Adipocyte (in vitro differentiated cells): ENCODE data around the gene ABCB9.

Source experiments
- DNase-seq: peaks from one replicate; pipeline ENCODE4 v3.0.0-alpha.2; 2015; ENCODE audit warnings: low read depth
- H3K27me3 ChIP-seq: replicated peaks from 2 replicates; pipeline ENCODE4 v1.7.0; 2013; ENCODE audit warnings: mild to moderate bottlenecking, low read length, moderate library complexity; ENCODE audit not compliant: control insufficient read depth, insufficient read depth
- H3K36me3 ChIP-seq: 2 replicates; pipeline ENCODE4 v1.7.0; 2013; ENCODE audit warnings: low read length, mild to moderate bottlenecking, moderate library complexity; ENCODE audit not compliant: control insufficient read depth, insufficient read depth, severe bottlenecking
- H3K4me1 ChIP-seq: 2 replicates; pipeline ENCODE4 v1.7.0; 2013; ENCODE audit warnings: mild to moderate bottlenecking, low read length, moderate library complexity; ENCODE audit not compliant: control insufficient read depth, insufficient read depth
- H3K4me3 ChIP-seq: 2 replicates; pipeline ENCODE4 v1.7.0; 2013; ENCODE audit warnings: mild to moderate bottlenecking, low read length, moderate library complexity
- H3K9ac ChIP-seq: 2 replicates; pipeline ENCODE4 v1.7.0; 2013; ENCODE audit warnings: mild to moderate bottlenecking, low read length, moderate library complexity
- H3K9me3 ChIP-seq: 2 replicates; pipeline ENCODE4 v1.7.0; 2013; ENCODE audit warnings: mild to moderate bottlenecking, low read length, moderate library complexity; ENCODE audit not compliant: control insufficient read depth

ABCB9 gene

GRCh38 chr12:122992386-122992785 lies 26.1 kb upstream of the ABCB9 start:
- Histone ChIP-seq H3K9ac (no peak overlapping the region), H3K4me1 (peaks cover 24% of the 10 kb centered on the region), H3K9me3 (no peaks in the 10 kb centered on the region), H3K27me3 (no peaks in the 10 kb centered on the region), H3K36me3 (peaks cover 6% of the 10 kb centered on the region), H3K4me3 (no peak overlapping the region)
- DNase-seq = no peak

GRCh38 chr12:122991623-122992275 lies 25.5 kb upstream of the ABCB9 start:
- H3K4me1 ChIP-seq = peaks cover 17% of the 10 kb centered on the region
- peaks cover 12% of the 10 kb centered on the region for H3K36me3 ChIP-seq
- no peaks in the 10 kb centered on the region for H3K9me3 ChIP-seq
- DNase-seq = no peak
- no peak overlapping the region for H3K9ac ChIP-seq
- H3K4me3 ChIP-seq = no peak overlapping the region
- no peaks in the 10 kb centered on the region for H3K27me3 ChIP-seq

- DNase-seq = no peak
- Histone ChIP-seq H3K9me3 (no peaks in the 10 kb centered on the region), H3K4me3 (no peak overlapping the region), H3K4me1 (peaks cover 11% of the 10 kb centered on the region), H3K27me3 (no peaks in the 10 kb centered on the region), H3K9ac (no peak overlapping the region), H3K36me3 (peaks cover 12% of the 10 kb centered on the region)
These were observed 24.8 kb upstream of the ABCB9 start for GRCh38 chr12:122990961-122991622.

- DNase-seq = no peak
- no peaks in the 10 kb centered on the region for H3K27me3 ChIP-seq
- H3K9ac ChIP-seq = no peak overlapping the region
- peaks cover 12% of the 10 kb centered on the region for H3K36me3 ChIP-seq
- no peak overlapping the region for H3K4me3 ChIP-seq
- H3K4me1 ChIP-seq = peaks cover 6% of the 10 kb centered on the region
- no peaks in the 10 kb centered on the region for H3K9me3 ChIP-seq
These were observed 24.3 kb upstream of the ABCB9 start for GRCh38 chr12:122990561-122990960.

- H3K4me3 ChIP-seq = no peak overlapping the region
- H3K4me1 ChIP-seq = peaks cover 6% of the 10 kb centered on the region
- no peak for DNase-seq
- peaks cover 12% of the 10 kb centered on the region for H3K36me3 ChIP-seq
- H3K9me3 ChIP-seq = no peaks in the 10 kb centered on the region
- H3K9ac ChIP-seq = no peak overlapping the region
- H3K27me3 ChIP-seq = no peaks in the 10 kb centered on the region
These were observed 23.7 kb upstream of the ABCB9 start for GRCh38 chr12:122989874-122990419.

- Histone ChIP-seq H3K4me3 (no peak overlapping the region), H3K9ac (no peak overlapping the region), H3K4me1 (peaks cover 12% of the 10 kb centered on the region), H3K27me3 (no peaks in the 10 kb centered on the region), H3K9me3 (no peaks in the 10 kb centered on the region), H3K36me3 (peaks cover 12% of the 10 kb centered on the region)
- no peak for DNase-seq
These were observed 23.1 kb upstream of the ABCB9 start for GRCh38 chr12:122989225-122989839.

GRCh38 chr12:122988612-122989212 lies 22.4 kb upstream of the ABCB9 start:
- Histone ChIP-seq H3K9me3 (no peaks in the 10 kb centered on the region), H3K4me3 (no peak overlapping the region), H3K9ac (no peak overlapping the region), H3K27me3 (no peaks in the 10 kb centered on the region), H3K4me1 (peaks cover 18% of the 10 kb centered on the region), H3K36me3 (peaks cover 12% of the 10 kb centered on the region)
- no peak for DNase-seq

GRCh38 chr12:122988036-122988435 lies 21.8 kb upstream of the ABCB9 start:
- no peaks in the 10 kb centered on the region for H3K27me3 ChIP-seq
- no peak for DNase-seq
- peaks cover 12% of the 10 kb centered on the region for H3K36me3 ChIP-seq
- no peak overlapping the region for H3K4me3 ChIP-seq
- H3K4me1 ChIP-seq = peaks cover 19% of the 10 kb centered on the region
- no peak overlapping the region for H3K9ac ChIP-seq
- no peaks in the 10 kb centered on the region for H3K9me3 ChIP-seq

- peaks cover 12% of the 10 kb centered on the region for H3K36me3 ChIP-seq
- no peaks in the 10 kb centered on the region for H3K9me3 ChIP-seq
- H3K9ac ChIP-seq = no peak overlapping the region
- no peak overlapping the region for H3K4me3 ChIP-seq
- H3K4me1 ChIP-seq = peaks cover 25% of the 10 kb centered on the region
- no peaks in the 10 kb centered on the region for H3K27me3 ChIP-seq
- no peak for DNase-seq
These were observed 21.1 kb upstream of the ABCB9 start for GRCh38 chr12:122987086-122987951.

GRCh38 chr12:122986258-122986871 lies 20.1 kb upstream of the ABCB9 start:
- H3K9me3 ChIP-seq = no peaks in the 10 kb centered on the region
- peaks cover 35% of the 10 kb centered on the region for H3K4me1 ChIP-seq
- H3K4me3 ChIP-seq = no peak overlapping the region
- no peak overlapping the region for H3K9ac ChIP-seq
- no peaks in the 10 kb centered on the region for H3K27me3 ChIP-seq
- no peak for DNase-seq
- H3K36me3 ChIP-seq = peaks cover 12% of the 10 kb centered on the region
